Measurements from ENCODE around the gene P2RY11. TPM values are rescaled to one million over a fixed set of nuclear protein-coding genes. Genes with fewer than 3 reads are reported as not detected.

Gene P2RY11, protein sequence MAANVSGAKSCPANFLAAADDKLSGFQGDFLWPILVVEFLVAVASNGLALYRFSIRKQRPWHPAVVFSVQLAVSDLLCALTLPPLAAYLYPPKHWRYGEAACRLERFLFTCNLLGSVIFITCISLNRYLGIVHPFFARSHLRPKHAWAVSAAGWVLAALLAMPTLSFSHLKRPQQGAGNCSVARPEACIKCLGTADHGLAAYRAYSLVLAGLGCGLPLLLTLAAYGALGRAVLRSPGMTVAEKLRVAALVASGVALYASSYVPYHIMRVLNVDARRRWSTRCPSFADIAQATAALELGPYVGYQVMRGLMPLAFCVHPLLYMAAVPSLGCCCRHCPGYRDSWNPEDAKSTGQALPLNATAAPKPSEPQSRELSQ
- 10 to 100 TPM; 28.4 to 29.6 TPM for total RNA-seq

DNA sequence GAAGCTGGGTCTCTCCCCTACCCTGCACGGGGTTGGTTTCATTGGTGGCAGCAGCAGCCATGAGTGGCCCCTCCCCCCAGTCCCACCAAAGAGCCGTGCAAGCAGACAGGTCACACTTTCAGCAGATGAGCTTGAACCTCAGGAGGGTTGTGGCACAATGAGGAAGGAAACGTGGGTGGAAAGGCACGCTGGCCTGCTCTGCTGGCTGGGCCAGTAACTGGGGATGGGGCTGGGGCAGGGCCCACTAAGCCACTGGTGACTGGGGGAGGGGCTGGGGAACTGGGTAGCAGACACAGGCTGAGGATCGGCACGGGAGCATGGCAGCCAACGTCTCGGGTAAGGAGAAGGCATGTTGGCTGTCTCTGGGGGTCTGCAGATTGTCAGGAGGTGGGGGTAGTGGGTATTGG, at the start of gene P2RY11:
Gene P2RY11 (plus strand): TSS at position 289 of the 407 bp plus-strand sequence. CDS start 29 bp downstream, at position 318.
- Mint-ChIP-seq H3K27me3 (no peaks in the 10 kb centered on the region), H3K4me1 (ENCODE audit: low read depth) (peaks cover 66% of the 10 kb centered on the region), H3K9me3 (no peaks in the 10 kb centered on the region), H3K4me3 (peak within 1 kb of the TSS; percentile 67), H3K27ac (peak within 1 kb of the TSS; percentile 95), H3K36me3 (peaks cover 75% of the 10 kb centered on the region)
- POLR2A ChIA-PET, result interaction anchor here (0.8 to 8.7 kb wide), 4 partner anchors 10 to 28 kb away, joined by 3 to 75 read pairs (median 4); no protein-coding TSS in a partner anchor
- DNase-seq, result peak; percentile 86
- intact Hi-C loops (cut with micrococcal nuclease), result loop anchor here (5.0 kb wide), 1 partner anchor 179 kb away; no protein-coding TSS in a partner anchor
- CTCF ChIA-PET, result interaction anchor here (1.0 to 9.4 kb wide), 2 partner anchors 13 to 36 kb away, joined by 3 to 96 read pairs; no protein-coding TSS in a partner anchor

DNA sequence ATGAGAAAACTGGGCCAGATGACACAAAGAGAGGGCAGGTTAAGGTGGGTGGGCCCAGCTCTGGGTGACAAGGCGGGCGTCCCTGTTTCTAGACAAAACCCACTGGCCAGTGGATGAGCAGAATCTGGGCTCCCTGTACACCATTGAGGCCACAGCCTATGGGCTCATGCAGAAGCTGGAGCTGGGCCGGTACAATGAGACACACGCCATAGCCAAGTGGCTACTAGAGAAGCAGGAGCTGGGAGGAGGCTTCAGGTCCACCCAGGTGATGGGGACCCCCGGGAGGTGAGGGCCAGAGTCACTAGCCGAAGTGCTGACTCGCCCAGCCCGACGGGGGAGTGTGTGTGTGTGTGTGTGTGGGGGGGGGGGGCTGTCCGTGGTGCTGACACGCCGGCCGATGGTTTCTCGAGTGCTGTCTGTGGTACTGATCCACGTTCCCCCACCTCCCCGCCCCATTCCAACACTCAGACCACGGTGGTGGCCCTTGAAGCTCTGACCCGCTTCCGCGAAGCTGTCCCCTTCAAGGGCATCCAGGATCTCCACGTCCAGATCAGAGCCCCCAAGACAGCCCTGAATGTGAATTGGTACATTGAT, 49.7 kb upstream of the P2RY11 start:
- Mint-ChIP-seq H3K36me3 (no peaks in the 10 kb centered on the region), H3K27ac (no peak overlapping the region), H3K9me3 (no peaks in the 10 kb centered on the region), H3K4me3 (no peak overlapping the region), H3K27me3 (peaks cover 9% of the 10 kb centered on the region), H3K4me1 (ENCODE audit: low read depth) (no peaks in the 10 kb centered on the region)
- intact Hi-C loops (cut with micrococcal nuclease), result no loop called here
- DNase-seq, result no peak
- CTCF ChIA-PET, result no interaction called here
- POLR2A ChIA-PET, result no interaction called here

DNA sequence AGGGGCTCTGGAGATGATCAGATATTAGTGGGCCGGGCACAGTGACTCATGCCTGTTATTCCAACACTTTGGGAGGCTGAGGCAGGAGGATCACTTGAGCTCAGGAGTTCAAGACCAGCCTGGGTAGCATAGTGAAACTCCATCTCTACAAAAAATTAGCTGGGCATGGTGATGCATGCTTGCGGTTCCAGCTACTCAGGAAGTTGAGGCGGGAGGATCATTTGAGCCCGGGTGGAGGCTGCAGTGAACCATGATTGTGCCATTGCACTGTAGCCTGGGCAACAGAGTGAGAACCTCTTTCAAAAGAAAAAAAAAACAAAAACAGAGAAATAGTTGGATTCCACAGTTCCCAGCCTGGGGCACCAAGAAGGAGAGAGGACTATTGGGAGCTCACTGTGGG, 43.3 kb upstream of the P2RY11 start:
- Mint-ChIP-seq H3K4me1 (ENCODE audit: low read depth) (peaks cover 8% of the 10 kb centered on the region), H3K4me3 (no peak overlapping the region), H3K9me3 (peaks cover 4% of the 10 kb centered on the region), H3K27me3 (no peaks in the 10 kb centered on the region), H3K36me3 (no peaks in the 10 kb centered on the region), H3K27ac (no peak overlapping the region)
- peak; percentile 39 for DNase-seq
- ChIA-PET POLR2A (no interaction called here), CTCF (interaction anchor here (0.8 to 1.3 kb wide), 2 partner anchors 41 to 320 kb away, joined by 3 to 4 read pairs; no protein-coding TSS in a partner anchor)
- intact Hi-C loops (cut with micrococcal nuclease), result no loop called here

DNA sequence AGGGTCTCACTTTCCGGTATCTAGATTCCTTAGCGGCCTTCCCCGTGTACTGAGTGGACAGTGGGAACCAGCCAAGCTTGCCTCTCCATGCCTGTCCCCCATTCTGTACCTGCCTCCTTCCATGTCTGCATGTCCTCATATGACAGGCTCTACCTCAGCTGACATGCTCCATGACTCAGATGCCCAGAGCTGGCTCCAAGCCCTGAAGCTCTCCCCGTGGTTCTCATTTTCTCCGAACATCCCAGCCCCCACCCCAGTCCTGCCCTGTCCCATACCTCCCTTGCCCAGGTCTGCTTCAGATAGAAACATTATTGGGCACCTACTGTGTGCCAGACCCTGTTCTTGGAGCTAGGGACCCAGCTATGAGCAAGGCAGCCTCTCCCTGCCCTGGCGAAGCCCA, 42.4 kb upstream of the P2RY11 start:
- POLR2A ChIA-PET, result no interaction called here
- peaks cover 8% of the 10 kb centered on the region for H3K4me1 Mint-ChIP-seq (ENCODE audit: low read depth)

DNA sequence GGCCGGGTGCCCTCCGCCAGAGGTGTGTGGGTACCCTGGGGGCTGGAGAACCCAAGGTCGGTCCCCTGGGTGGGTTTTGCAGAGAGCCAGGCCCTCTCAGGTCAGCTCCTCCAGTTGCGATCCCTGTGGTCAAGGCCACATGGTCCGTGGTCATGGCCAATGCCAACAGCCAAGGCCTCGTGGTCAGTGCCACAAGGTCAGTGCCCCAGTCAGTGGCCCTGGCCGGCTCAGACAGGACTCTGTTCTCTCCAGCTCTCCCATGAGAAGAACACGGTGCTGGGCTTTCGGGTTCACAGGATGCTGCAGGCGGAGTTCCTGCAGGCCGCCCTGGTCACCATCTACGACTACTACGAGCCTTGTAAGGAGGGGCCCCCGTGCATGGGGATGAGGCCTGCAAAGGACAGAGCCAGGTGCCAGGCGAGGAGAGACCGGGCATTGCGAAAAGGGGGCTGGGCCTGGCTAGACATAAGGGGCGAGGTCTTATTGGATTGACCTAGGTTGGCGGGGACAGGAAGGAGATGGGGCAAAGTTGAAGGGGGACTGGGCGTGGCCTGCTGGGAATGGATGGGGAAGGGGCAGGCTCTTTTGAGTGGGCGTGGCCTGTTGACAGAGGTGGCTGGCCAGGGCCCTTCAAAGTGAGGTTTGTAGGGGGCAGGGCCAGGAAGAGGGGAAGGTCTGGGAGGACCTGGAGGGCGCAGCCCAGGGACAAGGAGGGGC, 40.6 kb upstream of the P2RY11 start:
- Mint-ChIP-seq H3K27me3 (no peaks in the 10 kb centered on the region), H3K9me3 (peaks cover 13% of the 10 kb centered on the region), H3K4me3 (no peak overlapping the region), H3K4me1 (ENCODE audit: low read depth) (peaks cover 8% of the 10 kb centered on the region), H3K36me3 (no peaks in the 10 kb centered on the region), H3K27ac (no peak overlapping the region)
- POLR2A ChIA-PET, result no interaction called here
- intact Hi-C loops (cut with micrococcal nuclease), result no loop called here
- CTCF ChIA-PET, result no interaction called here
- DNase-seq, result no peak

More for the DNA sequence above, 42.4 kb upstream of the P2RY11 start:
- DNase-seq, result no peak
- Mint-ChIP-seq H3K36me3 (no peaks in the 10 kb centered on the region), H3K4me3 (no peak overlapping the region), H3K9me3 (peaks cover 8% of the 10 kb centered on the region), H3K27ac (no peak overlapping the region), H3K27me3 (no peaks in the 10 kb centered on the region)
- CTCF ChIA-PET, result interaction anchor here (1.3 kb wide), 1 partner anchor 42 kb away, joined by 4 read pairs; no protein-coding TSS in a partner anchor
- intact Hi-C loops (cut with micrococcal nuclease), result no loop called here

DNA sequence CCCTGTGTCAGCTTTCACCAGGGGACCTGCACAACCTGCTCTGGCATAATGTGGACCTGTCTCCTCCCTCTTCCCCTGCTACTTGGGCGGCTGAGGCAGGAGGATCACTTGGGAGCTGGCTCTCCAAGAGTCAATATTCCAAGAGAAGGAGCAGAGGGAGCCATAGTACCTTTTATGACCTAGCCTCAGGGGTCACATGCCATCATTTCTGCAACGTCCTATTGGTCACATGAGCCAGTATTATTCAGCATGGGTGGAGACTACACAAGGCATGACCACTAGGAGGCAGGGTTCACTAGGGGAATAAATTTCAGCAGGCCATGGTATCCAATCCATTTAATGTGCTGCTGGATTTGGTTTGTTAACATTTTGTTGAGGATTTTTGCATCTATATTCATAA, 37.3 kb upstream of the P2RY11 start:
- CTCF ChIA-PET, result interaction anchor here (0.7 to 0.9 kb wide), 2 partner anchors 59 to 69 kb away, joined by 3 read pairs; no protein-coding TSS in a partner anchor
- peak; percentile 63 for DNase-seq
- no peaks in the 10 kb centered on the region for H3K36me3 Mint-ChIP-seq
- H3K4me1 Mint-ChIP-seq (ENCODE audit: low read depth), result no peaks in the 10 kb centered on the region
- intact Hi-C loops (cut with micrococcal nuclease), result loop anchor here (1.0 to 2.0 kb wide), 2 partner anchors 39 to 177 kb away; no protein-coding TSS in a partner anchor
- no peak overlapping the region for H3K27ac Mint-ChIP-seq
- POLR2A ChIA-PET, result no interaction called here
- H3K9me3 Mint-ChIP-seq, result peaks cover 13% of the 10 kb centered on the region
- H3K27me3 Mint-ChIP-seq, result no peaks in the 10 kb centered on the region
- no peak overlapping the region for H3K4me3 Mint-ChIP-seq

DNA sequence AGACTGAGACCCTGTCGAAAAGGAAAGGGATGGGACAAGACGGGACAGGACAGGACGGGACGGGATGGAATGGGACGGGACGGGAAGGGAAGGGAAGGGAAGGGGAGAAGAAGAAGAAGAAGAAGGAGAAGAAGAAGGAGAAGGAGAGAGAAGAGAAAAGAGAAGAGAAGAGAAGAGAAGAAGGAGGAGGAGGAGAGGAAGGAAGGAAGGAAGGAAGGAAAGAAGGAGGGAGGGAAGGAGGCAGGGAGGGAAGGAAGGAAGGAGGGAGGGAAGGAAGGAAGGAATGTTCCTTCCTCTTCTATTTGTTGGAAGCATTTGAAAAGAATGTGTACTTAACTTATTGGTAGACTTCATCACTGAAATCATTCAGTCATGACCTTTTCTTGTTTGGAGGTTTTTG, 35.0 kb upstream of the P2RY11 start:
- ChIA-PET POLR2A (no interaction called here), CTCF (interaction anchor here (0.8 to 1.3 kb wide), 2 partner anchors 41 to 49 kb away, joined by 3 to 4 read pairs; no protein-coding TSS in a partner anchor)
- Mint-ChIP-seq H3K27me3 (no peaks in the 10 kb centered on the region), H3K36me3 (no peaks in the 10 kb centered on the region), H3K4me1 (ENCODE audit: low read depth) (no peaks in the 10 kb centered on the region), H3K9me3 (peaks cover 13% of the 10 kb centered on the region), H3K4me3 (no peak overlapping the region), H3K27ac (no peak overlapping the region)
- intact Hi-C loops (cut with micrococcal nuclease), result no loop called here
- DNase-seq, result no peak

DNA sequence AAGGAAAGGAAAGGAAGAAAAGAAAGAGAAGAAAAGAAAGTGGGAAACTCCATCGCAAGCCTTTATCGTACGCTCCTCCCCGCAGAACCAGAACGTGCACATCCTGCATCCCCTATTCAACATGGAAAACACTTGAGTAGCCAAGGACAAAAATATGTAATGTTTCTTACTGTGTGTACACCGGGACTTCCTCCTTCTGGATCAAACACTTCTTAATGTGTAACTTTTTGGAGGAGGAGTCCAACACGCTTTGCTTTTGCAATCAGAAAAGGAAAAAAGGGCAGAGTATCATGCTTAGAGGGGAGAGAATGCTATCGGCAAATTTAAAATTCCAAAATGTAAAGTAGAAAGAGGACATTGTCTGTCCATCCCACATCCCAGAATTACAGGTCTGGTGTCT, 33.2 kb upstream of the P2RY11 start:
- Mint-ChIP-seq H3K4me1 (ENCODE audit: low read depth) (no peaks in the 10 kb centered on the region), H3K4me3 (no peak overlapping the region), H3K27me3 (no peaks in the 10 kb centered on the region), H3K27ac (no peak overlapping the region), H3K9me3 (peaks cover 8% of the 10 kb centered on the region), H3K36me3 (no peaks in the 10 kb centered on the region)
- no peak for DNase-seq
- CTCF ChIA-PET, result interaction anchor here (0.6 to 1.5 kb wide), 2 partner anchors 20 to 1432 kb away, joined by 3 read pairs; no protein-coding TSS in a partner anchor
- intact Hi-C loops (cut with micrococcal nuclease), result no loop called here
- POLR2A ChIA-PET, result no interaction called here

DNA sequence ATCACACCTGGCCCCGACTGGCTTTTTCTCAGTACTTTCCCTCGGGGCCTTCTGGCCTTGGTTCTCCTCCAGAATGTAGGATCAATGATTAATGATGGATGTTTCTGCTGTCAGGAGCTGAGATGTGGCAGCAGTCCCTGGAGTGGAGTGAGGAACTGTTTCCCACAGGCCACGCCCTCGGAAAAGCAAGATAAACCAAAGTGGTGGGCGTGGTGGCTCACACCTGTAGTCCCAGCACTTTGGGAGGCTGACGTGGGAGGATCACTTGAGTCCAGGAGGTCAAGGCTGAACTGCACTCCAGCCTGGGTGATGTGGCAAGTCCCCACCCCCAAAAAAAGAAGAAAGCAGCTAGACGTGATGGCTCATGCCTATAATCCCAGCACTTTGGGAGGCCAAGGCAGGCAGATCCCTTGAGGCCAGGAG, 32.5 kb upstream of the P2RY11 start:
- Mint-ChIP-seq H3K27me3 (no peaks in the 10 kb centered on the region), H3K36me3 (no peaks in the 10 kb centered on the region), H3K4me1 (ENCODE audit: low read depth) (no peaks in the 10 kb centered on the region), H3K27ac (no peak overlapping the region), H3K9me3 (peaks cover 5% of the 10 kb centered on the region), H3K4me3 (no peak overlapping the region)
- intact Hi-C loops (cut with micrococcal nuclease), result no loop called here
- CTCF ChIA-PET, result interaction anchor here (1.5 to 1.9 kb wide), 2 partner anchors 19 to 51 kb away, joined by 3 to 6 read pairs; no protein-coding TSS in a partner anchor
- DNase-seq, result no peak
- POLR2A ChIA-PET, result no interaction called here

DNA sequence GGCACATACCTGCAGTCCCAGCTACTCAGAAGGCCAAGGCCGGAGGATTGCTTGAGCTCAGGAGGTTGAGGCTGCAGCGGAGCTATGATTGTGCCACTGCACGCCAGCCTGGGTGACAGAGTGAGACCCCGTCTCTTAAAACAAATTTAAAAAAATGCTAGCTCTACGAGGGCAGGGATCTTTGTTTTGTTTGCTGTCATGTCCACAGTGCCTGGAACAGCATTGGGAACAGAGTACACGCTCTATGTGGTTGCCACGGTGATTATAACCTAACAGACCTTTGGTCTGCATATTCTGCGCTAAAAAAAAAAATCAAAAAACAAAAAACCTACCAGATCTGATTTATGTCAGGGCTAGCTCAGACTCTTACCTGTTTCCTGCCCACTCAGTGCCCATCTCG, 27.6 kb upstream of the P2RY11 start:
- no peak for DNase-seq
- Mint-ChIP-seq H3K4me1 (ENCODE audit: low read depth) (peaks cover 12% of the 10 kb centered on the region), H3K9me3 (no peaks in the 10 kb centered on the region), H3K36me3 (peaks cover 7% of the 10 kb centered on the region), H3K27me3 (no peaks in the 10 kb centered on the region), H3K27ac (no peak overlapping the region), H3K4me3 (no peak overlapping the region)
- POLR2A ChIA-PET, result interaction anchor here (1.0 to 1.5 kb wide), 2 partner anchors 28 to 30 kb away, joined by 4 read pairs; partner anchors contain the start of gene P2RY11
- intact Hi-C loops (cut with micrococcal nuclease), result no loop called here
- CTCF ChIA-PET, result interaction anchor here (2.4 kb wide), 1 partner anchor 56 kb away, joined by 7 read pairs; no protein-coding TSS in a partner anchor

DNA sequence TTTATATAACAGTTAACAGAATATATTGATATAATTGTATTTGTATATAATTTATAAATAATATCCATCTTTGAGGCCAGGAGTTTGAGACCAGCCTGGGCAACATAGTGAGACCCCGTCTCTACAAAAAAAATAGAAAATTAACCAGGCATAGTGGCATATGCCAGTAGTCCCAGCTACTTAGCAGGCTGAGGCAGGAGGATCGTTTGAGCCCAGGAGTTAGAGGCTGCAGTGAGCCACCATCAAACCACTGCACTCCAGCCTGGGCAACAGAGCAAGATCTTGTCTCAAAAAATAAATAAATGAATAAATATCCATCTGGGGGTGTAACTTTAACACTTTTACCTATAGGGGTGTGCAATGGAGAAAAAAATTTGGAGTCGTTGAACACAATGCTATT, 26.7 kb upstream of the P2RY11 start:
- no peak for DNase-seq
- no peaks in the 10 kb centered on the region for H3K9me3 Mint-ChIP-seq
- CTCF ChIA-PET, result interaction anchor here (0.6 to 2.4 kb wide), 2 partner anchors 9 to 57 kb away, joined by 3 to 7 read pairs; no protein-coding TSS in a partner anchor
- intact Hi-C loops (cut with micrococcal nuclease), result no loop called here
- H3K4me3 Mint-ChIP-seq, result no peak overlapping the region
- peaks cover 11% of the 10 kb centered on the region for H3K36me3 Mint-ChIP-seq
- POLR2A ChIA-PET, result interaction anchor here (1.5 kb wide), 1 partner anchor 29 kb away, joined by 4 read pairs; no protein-coding TSS in a partner anchor
- H3K4me1 Mint-ChIP-seq (ENCODE audit: low read depth), result peaks cover 12% of the 10 kb centered on the region
- no peaks in the 10 kb centered on the region for H3K27me3 Mint-ChIP-seq
- no peak overlapping the region for H3K27ac Mint-ChIP-seq

All from activated CD4-positive, alpha-beta memory T cell treated with anti-CD3 and anti-CD28 coated beads for 36 hours (primary cell).